Endothelial cell of umbilical vein (primary cell): Measurements from ENCODE around the gene DUSP18.

ENCODE experiments used
- CTCF ChIP-seq, 2 donors: IDR thresholded peaks; 1 replicate in 1 of 2; 2 replicates in 1 of 2; pipeline ENCODE4 v1.5.1; 2011; ENCODE audit warnings: low read length in 2 of 2, mild to moderate bottlenecking in 2 of 2, moderate library complexity in 2 of 2, control low read depth in 1 of 2, inconsistent platforms in 1 of 2, low read depth in 1 of 2; ENCODE audit not compliant: insufficient read depth in 1 of 2; ENCODE audit errors: extremely low read depth in 1 of 2
- EZH2 ChIP-seq: IDR thresholded peaks from 2 replicates; pipeline ENCODE4 v1.6.1; 2012; ENCODE audit warnings: borderline replicate concordance, low read depth, mild to moderate bottlenecking, moderate library complexity, low read length, inconsistent platforms; ENCODE audit not compliant: severe bottlenecking
- FOS ChIP-seq: IDR thresholded peaks from 2 replicates; pipeline ENCODE4 v1.6.1; 2011; ENCODE audit warnings: mild to moderate bottlenecking, low read length, moderate library complexity, borderline replicate concordance; ENCODE audit not compliant: insufficient read depth
- GATA2 ChIP-seq: IDR thresholded peaks from 2 replicates; pipeline ENCODE4 v1.7.0; 2011; ENCODE audit warnings: low read depth, mild to moderate bottlenecking, moderate library complexity, mixed read lengths, low read length; ENCODE audit not compliant: insufficient read length, insufficient read depth
- JUN ChIP-seq: IDR thresholded peaks from 2 replicates; pipeline ENCODE4 v1.6.1; 2011; ENCODE audit warnings: borderline replicate concordance, low read depth; ENCODE audit not compliant: insufficient read length, insufficient read depth
- MAX ChIP-seq: IDR thresholded peaks from 2 replicates; pipeline ENCODE4 v1.6.1; 2011; ENCODE audit not compliant: insufficient read depth, insufficient read length
- MYC ChIP-seq: IDR thresholded peaks from one replicate; pipeline ENCODE4 v1.6.1; 2011; ENCODE audit warnings: mild to moderate bottlenecking, low read depth, low read length
- POLR2A ChIP-seq: IDR thresholded peaks from 2 replicates; pipeline ENCODE4 v1.6.1; 2012; ENCODE audit warnings: low read depth, mild to moderate bottlenecking, control low read depth, low read length
- POLR2AphosphoS5 ChIP-seq: IDR thresholded peaks from 2 replicates; pipeline ENCODE4 v1.6.1; 2012; ENCODE audit warnings: low read depth, mild to moderate bottlenecking, control low read depth, low read length, moderate library complexity; ENCODE audit not compliant: insufficient read depth

- TF ChIP-seq POLR2A, result no peak
- TF ChIP-seq CTCF (IDR thresholded peaks at IDR 0.05; ENCODE audit: extremely low read depth in 1 of 2, insufficient read depth in 1 of 2, low read depth in 1 of 2, low read length in 2 of 2), result no peak
- no peak for TF ChIP-seq MYC
- no peak for TF ChIP-seq POLR2AphosphoS5
- no peak for TF ChIP-seq MAX
- TF ChIP-seq EZH2, result no peak
- no peak for TF ChIP-seq GATA2
- no peak for TF ChIP-seq JUN
- no peak for TF ChIP-seq FOS
Measured at GRCh38 chr22:30667107-30667493, 575 bp downstream of the DUSP18 start.
